Endothelial cell of umbilical vein (primary cell): Measurements from ENCODE around the gene RGL3. TPM values are rescaled to one million over a fixed set of nuclear protein-coding genes. Genes with fewer than 3 reads are reported as not detected.

Source experiments
- BruUV-seq: library from RNA; stranded (reverse); fragments of 400-500 nt; replicated peaks from 2 replicates; lab custom pipeline; 2021; lab: Mats Ljungman, UMichigan
- CTCF ChIA-PET: fragments of 300-600, 350-600 bp; sonication (Branson Sonifier 250); formaldehyde crosslinking; loops from one replicate; lab custom pipeline; 2021; ENCODE audit warnings: antibody characterized with exemption, inconsistent platforms; lab: Charles Lee
- POLR2A ChIA-PET: fragments of 300-600, 350-600 bp; sonication (Branson Sonifier 250); formaldehyde crosslinking; loops from one replicate; lab custom pipeline; 2021; ENCODE audit warnings: antibody characterized with exemption, inconsistent platforms; lab: Charles Lee
- DNase-seq: peaks from one replicate; pipeline ENCODE4 v3.0.0-alpha.2; 2011; ENCODE audit warnings: low read depth, low spot score
- FAIRE-seq: peaks from 2 replicates; lab custom pipeline; 2011; peaks lifted over from hg19 to GRCh38; lab: Jason Lieb, UNC
- H2AFZ ChIP-seq: 2 replicates; pipeline ENCODE4 v1.6.0; 2012; ENCODE audit warnings: low read depth, low read length, control low read depth, inconsistent platforms
- H3K27ac ChIP-seq: 2 replicates; pipeline ENCODE4 v1.5.1; 2011; ENCODE audit warnings: low read depth, mild to moderate bottlenecking, control low read depth, low read length, moderate library complexity; ENCODE audit not compliant: insufficient read depth
- H3K27me3 ChIP-seq, 2 experiments: 2 replicates each; pipeline versions ENCODE4 v1.6.0 to v1.6.1; 2011; ENCODE audit warnings: low read length in 2 of 2, mixed read lengths in 1 of 2; ENCODE audit not compliant: control insufficient read depth in 2 of 2, insufficient read depth in 2 of 2
- H3K36me3 ChIP-seq, 2 experiments: 2 replicates in 1 of 2; 3 replicates in 1 of 2; pipeline ENCODE4 v1.5.1; 2011; ENCODE audit warnings: low read length in 2 of 2, mild to moderate bottlenecking in 1 of 2, moderate library complexity in 1 of 2; ENCODE audit not compliant: control insufficient read depth in 2 of 2, insufficient read depth in 2 of 2; ENCODE audit errors: extremely low read depth in 1 of 2
- H3K4me1 ChIP-seq: 3 replicates; pipeline ENCODE4 v1.5.1; 2011; ENCODE audit warnings: mild to moderate bottlenecking, low read length; ENCODE audit not compliant: control insufficient read depth, insufficient read depth; ENCODE audit errors: extremely low read depth
- H3K4me2 ChIP-seq: 2 replicates; pipeline ENCODE4 v1.6.1; 2011; ENCODE audit warnings: low read length, control low read depth, mixed read lengths; ENCODE audit not compliant: insufficient read depth
- H3K4me3 ChIP-seq, 3 experiments: fragments of 200-600 bp in 1 of 3; sonication (generic), shearing (Covaris generic) in 1 of 3; replicated peaks in 1 of 3; 2 replicates each; pipeline ENCODE4 v1.5.1; 2011 to 2016; ENCODE audit warnings: control low read depth in 3 of 3, low read length in 3 of 3, mild to moderate bottlenecking in 2 of 3, inconsistent platforms in 1 of 3, low read depth in 1 of 3, moderate library complexity in 1 of 3; ENCODE audit not compliant: insufficient read depth in 1 of 3
- H3K79me2 ChIP-seq: 2 replicates; pipeline ENCODE4 v1.6.0; 2012; ENCODE audit warnings: low read length, inconsistent platforms; ENCODE audit not compliant: control insufficient read depth, insufficient read depth
- H3K9ac ChIP-seq: replicated peaks from 2 replicates; pipeline ENCODE3; 2011; ENCODE audit warnings: low read length, control low read depth; ENCODE audit not compliant: insufficient read depth; ENCODE audit errors: extremely low read depth
- H3K9me1 ChIP-seq: replicated peaks from 3 replicates; pipeline ENCODE4 v1.6.0; 2011; ENCODE audit warnings: mild to moderate bottlenecking, low read length; ENCODE audit not compliant: control insufficient read depth, insufficient read depth; ENCODE audit errors: extremely low read depth
- H3K9me3 ChIP-seq: replicated peaks from 2 replicates; pipeline ENCODE4 v1.5.1; 2012; ENCODE audit warnings: low read length, inconsistent platforms; ENCODE audit not compliant: control insufficient read depth, insufficient read depth
- H4K20me1 ChIP-seq: replicated peaks from 2 replicates; pipeline ENCODE3; 2011; ENCODE audit warnings: mild to moderate bottlenecking, low read length; ENCODE audit not compliant: control insufficient read depth, insufficient read depth; ENCODE audit errors: extremely low read depth
- EZH2 ChIP-seq: IDR thresholded peaks from 2 replicates; pipeline ENCODE4 v1.6.1; 2012; ENCODE audit warnings: borderline replicate concordance, low read depth, mild to moderate bottlenecking, moderate library complexity, low read length, inconsistent platforms; ENCODE audit not compliant: severe bottlenecking
- FOS ChIP-seq: IDR thresholded peaks from 2 replicates; pipeline ENCODE4 v1.6.1; 2011; ENCODE audit warnings: mild to moderate bottlenecking, low read length, moderate library complexity, borderline replicate concordance; ENCODE audit not compliant: insufficient read depth
- GATA2 ChIP-seq: IDR thresholded peaks from 2 replicates; pipeline ENCODE4 v1.7.0; 2011; ENCODE audit warnings: low read depth, mild to moderate bottlenecking, moderate library complexity, mixed read lengths, low read length; ENCODE audit not compliant: insufficient read length, insufficient read depth
- JUN ChIP-seq: IDR thresholded peaks from 2 replicates; pipeline ENCODE4 v1.6.1; 2011; ENCODE audit warnings: borderline replicate concordance, low read depth; ENCODE audit not compliant: insufficient read length, insufficient read depth
- MYC ChIP-seq: IDR thresholded peaks from one replicate; pipeline ENCODE4 v1.6.1; 2011; ENCODE audit warnings: mild to moderate bottlenecking, low read depth, low read length
- POLR2A ChIP-seq: IDR thresholded peaks from 2 replicates; pipeline ENCODE4 v1.6.1; 2012; ENCODE audit warnings: low read depth, mild to moderate bottlenecking, control low read depth, low read length
- POLR2AphosphoS5 ChIP-seq: IDR thresholded peaks from 2 replicates; pipeline ENCODE4 v1.6.1; 2012; ENCODE audit warnings: low read depth, mild to moderate bottlenecking, control low read depth, low read length, moderate library complexity; ENCODE audit not compliant: insufficient read depth
- dilution Hi-C: fragments of 300-500 bp; cut with MboI; formaldehyde crosslinking; loops from one replicate; pipeline ENCODE4 v1.15.0; 2019; ENCODE audit warnings: low sequenced_read_pairs; ENCODE audit not compliant: extremely low pct_ligation_motif_present
- intact Hi-C: fragments of 100-400 bp; cut with micrococcal nuclease; formaldehyde crosslinking; loops from one replicate; pipeline ENCODE4 v1.10.0; 2022
- polyA plus RNA-seq, 4 experiments: library from polyadenylated mRNA; depleted of rRNA in 3 of 4; stranded (reverse) in 3 of 4; unstranded in 1 of 4; fragments of >200 nt; gene quantifications; 2 replicates each; pipeline versions ENCODE4 v1.2.1 to v1.2.3, GENCODE V29; 2011 to 2012; ENCODE audit warnings: missing spikeins in 1 of 4
- total RNA-seq: library from RNA; stranded (reverse); gene quantifications from 2 replicates; pipeline ENCODE4 v1.2.3, GENCODE V29; 2021
- TF ChIP-seq, protein P1 (sequence below), 2 donors: IDR thresholded peaks; 1 replicate in 1 of 2; 2 replicates in 1 of 2; pipeline ENCODE4 v1.5.1; 2011; ENCODE audit warnings: low read length in 2 of 2, mild to moderate bottlenecking in 2 of 2, moderate library complexity in 2 of 2, control low read depth in 1 of 2, inconsistent platforms in 1 of 2, low read depth in 1 of 2; ENCODE audit not compliant: insufficient read depth in 1 of 2; ENCODE audit errors: extremely low read depth in 1 of 2
- TF ChIP-seq, protein P2 (sequence below): IDR thresholded peaks from 2 replicates; pipeline ENCODE4 v1.6.1; 2011; ENCODE audit not compliant: insufficient read depth, insufficient read length

RGL3 gene
- total and polyA plus RNA-seq, 2 donors (not counting 3 experiments of a cell fraction or from before 2014, with no cell fraction given), result 0.23 to 5.2 TPM

DNA sequence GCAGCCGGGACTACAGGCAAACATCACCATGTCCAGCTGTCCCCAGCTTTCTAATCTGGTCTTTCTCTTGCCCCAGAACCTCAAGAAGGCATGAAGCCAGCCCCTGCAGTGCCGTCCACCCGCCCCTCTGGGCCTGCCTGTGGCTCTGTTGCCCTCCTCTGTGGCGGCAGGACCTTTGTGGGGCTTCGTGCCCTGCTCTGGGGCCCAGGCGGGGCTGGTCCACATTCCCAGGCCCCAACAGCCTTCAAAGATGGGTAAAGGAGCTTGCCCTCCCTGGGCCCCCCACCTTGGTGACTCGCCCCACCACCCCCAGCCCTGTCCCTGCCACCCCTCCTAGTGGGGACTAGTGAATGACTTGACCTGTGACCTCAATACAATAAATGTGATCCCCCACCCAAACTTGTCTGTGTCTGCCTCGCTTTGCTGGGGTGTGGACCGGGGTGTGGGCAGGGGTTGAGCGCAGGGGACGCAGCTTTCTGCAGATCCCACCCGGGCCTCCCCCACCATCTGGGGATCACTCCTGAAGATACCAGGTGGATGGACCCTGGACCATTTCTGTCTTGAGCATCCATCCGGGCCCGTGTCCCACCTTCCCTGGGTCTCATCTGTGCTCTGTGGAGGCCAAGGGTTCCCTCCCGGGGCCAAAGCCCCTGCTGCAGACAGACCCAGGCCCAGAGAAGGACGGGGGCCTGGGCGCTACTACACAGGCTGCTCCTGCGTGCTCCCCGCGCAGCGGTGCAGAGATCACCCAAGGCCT, 31.6 kb upstream of the RGL3 start:
- DNase-seq (no peak), FAIRE-seq (no peak)
- no peak for TF ChIP-seq POLR2AphosphoS5
- CTCF ChIA-PET, result interaction anchor here (1.1 kb wide), 2 partner anchors 69 to 157 kb away, joined by 3 read pairs; no protein-coding TSS in a partner anchor
- Histone ChIP-seq H3K27ac (no peak overlapping the region), H3K4me1 (no peaks in the 10 kb centered on the region), H3K4me2 (no peak overlapping the region), H3K9me1 (no peaks in the 10 kb centered on the region), H3K9me3 (no peaks in the 10 kb centered on the region), H4K20me1 (no peaks in the 10 kb centered on the region), H3K36me3 (peaks cover 2 to 17% of the 10 kb centered on the region in 2 experiments), H3K79me2 (no peaks in the 10 kb centered on the region), H3K4me3 (no peak overlapping the region), H2AFZ (no peak overlapping the region), H3K9ac (no peak overlapping the region), H3K27me3 (no peaks in the 10 kb centered on the region)
- BruUV-seq, result TSS peak; percentile 66
- intact Hi-C loops (no loop called here), dilution Hi-C loops (no loop called here)
- POLR2A ChIA-PET, result interaction anchor here (0.6 kb wide), 1 partner anchor 19 kb away, joined by 3 read pairs; no protein-coding TSS in a partner anchor

DNA sequence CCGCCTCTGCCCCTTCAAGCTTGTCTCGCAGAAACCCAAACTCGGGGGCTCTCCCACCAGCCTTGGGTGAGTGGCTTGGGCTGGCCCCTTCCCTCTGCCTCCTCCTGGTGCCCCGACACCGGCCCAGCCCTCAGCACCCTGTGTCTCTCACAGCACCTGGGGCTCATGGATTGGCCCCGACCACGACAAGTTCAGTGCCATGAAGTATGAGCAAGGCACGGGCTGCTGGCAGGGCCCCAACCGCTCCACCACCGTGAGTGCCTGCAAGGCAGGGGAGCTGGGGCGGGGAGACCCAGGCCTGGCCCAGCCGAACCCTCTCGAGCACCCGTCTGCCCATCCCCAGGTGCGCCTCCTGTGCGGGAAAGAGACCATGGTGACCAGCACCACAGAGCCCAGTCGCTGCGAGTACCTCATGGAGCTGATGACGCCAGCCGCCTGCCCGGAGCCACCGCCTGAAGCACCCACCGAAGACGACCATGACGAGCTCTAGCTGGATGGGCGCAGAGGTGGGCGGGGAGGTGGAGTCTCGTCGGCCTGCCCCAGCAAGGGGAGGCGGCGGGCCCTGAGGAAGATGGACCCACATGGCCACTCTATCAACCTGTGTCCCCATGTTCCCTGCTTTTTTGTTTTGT, 29.9 kb upstream of the RGL3 start:
- DNase-seq (no peak), FAIRE-seq (no peak)
- no peak overlapping the region for H3K27ac ChIP-seq
- no TSS peak for BruUV-seq
- H3K9me3 ChIP-seq, result no peaks in the 10 kb centered on the region
- H3K36me3 ChIP-seq, result peaks cover 4 to 27% of the 10 kb centered on the region in 2 experiments
- H3K79me2 ChIP-seq, result no peaks in the 10 kb centered on the region
- no peaks in the 10 kb centered on the region for H4K20me1 ChIP-seq
- no peak overlapping the region for H3K4me3 ChIP-seq
- no peak overlapping the region for H3K9ac ChIP-seq
- H3K4me1 ChIP-seq, result no peaks in the 10 kb centered on the region
- no peak overlapping the region for H2AFZ ChIP-seq
- no peak overlapping the region for H3K4me2 ChIP-seq
- dilution Hi-C loops, result no loop called here
- POLR2A ChIA-PET, result no interaction called here
- intact Hi-C loops, result no loop called here
- no peak for TF ChIP-seq GATA2
- TF ChIP-seq POLR2A, result no peak
- TF ChIP-seq, protein P1, sequence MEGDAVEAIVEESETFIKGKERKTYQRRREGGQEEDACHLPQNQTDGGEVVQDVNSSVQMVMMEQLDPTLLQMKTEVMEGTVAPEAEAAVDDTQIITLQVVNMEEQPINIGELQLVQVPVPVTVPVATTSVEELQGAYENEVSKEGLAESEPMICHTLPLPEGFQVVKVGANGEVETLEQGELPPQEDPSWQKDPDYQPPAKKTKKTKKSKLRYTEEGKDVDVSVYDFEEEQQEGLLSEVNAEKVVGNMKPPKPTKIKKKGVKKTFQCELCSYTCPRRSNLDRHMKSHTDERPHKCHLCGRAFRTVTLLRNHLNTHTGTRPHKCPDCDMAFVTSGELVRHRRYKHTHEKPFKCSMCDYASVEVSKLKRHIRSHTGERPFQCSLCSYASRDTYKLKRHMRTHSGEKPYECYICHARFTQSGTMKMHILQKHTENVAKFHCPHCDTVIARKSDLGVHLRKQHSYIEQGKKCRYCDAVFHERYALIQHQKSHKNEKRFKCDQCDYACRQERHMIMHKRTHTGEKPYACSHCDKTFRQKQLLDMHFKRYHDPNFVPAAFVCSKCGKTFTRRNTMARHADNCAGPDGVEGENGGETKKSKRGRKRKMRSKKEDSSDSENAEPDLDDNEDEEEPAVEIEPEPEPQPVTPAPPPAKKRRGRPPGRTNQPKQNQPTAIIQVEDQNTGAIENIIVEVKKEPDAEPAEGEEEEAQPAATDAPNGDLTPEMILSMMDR (IDR thresholded peaks at IDR 0.05; ENCODE audit: extremely low read depth in 1 of 2, insufficient read depth in 1 of 2, low read depth in 1 of 2, low read length in 2 of 2), result no peak
- no peak for TF ChIP-seq EZH2
- no peak for TF ChIP-seq FOS
- TF ChIP-seq MYC, result no peak
- no peak for TF ChIP-seq POLR2AphosphoS5
- no peak for TF ChIP-seq JUN
- TF ChIP-seq, protein P2, sequence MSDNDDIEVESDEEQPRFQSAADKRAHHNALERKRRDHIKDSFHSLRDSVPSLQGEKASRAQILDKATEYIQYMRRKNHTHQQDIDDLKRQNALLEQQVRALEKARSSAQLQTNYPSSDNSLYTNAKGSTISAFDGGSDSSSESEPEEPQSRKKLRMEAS, result no peak
- H3K27me3 ChIP-seq, result no peaks in the 10 kb centered on the region
- H3K9me1 ChIP-seq, result no peaks in the 10 kb centered on the region
- CTCF ChIA-PET, result interaction anchor here (3.0 kb wide), 1 partner anchor 155 kb away, joined by 13 read pairs; no protein-coding TSS in a partner anchor
